Embryonic facial prominence (tissue), 1 donor: ENCODE measurements around the gene MED27.

ENCODE experiments used
- DNase-seq: peaks from one replicate; pipeline ENCODE4 v3.0.0-alpha.2; 2016; ENCODE audit errors: extremely low spot score

MED27 gene

DNA sequence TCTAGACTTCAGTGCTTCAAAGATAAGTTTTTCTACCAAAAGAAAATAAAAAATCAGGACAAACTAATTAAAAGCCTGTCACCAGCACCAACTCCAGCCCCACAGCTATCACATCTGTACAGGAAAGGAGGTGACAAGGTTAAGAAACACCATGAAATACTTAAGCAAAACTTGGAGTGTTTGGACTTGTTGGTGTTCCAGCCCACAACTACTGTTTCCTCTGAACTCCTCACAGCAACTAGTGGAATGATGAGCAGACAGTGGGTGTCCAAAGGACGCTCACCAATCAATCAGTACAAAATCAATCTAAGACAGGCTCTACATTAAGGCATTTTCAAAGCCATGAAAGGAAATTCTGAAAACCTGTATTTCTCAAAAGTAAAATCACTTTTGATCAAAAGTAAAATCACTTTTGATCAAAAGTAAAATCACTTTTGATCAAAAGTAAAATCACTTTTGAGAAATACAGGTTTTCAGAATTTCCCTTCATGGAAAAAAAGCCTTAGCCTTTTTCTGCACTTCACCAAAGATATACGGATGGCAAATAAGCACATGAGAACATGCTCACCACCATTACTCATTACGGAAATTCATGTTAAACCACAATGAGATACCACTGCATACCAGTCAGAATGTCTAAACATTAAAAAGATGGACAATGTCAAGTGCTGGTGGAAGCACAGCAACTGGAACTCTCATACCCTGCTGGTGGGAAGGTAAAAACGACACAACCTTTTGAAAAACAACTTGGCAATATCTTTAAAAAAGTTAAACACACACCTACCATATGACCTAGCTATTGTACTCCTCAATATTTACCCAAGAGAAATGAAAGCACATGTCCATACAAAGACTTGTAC is 79.7 kb downstream of the MED27 start:
- no peak for DNase-seq

DNA sequence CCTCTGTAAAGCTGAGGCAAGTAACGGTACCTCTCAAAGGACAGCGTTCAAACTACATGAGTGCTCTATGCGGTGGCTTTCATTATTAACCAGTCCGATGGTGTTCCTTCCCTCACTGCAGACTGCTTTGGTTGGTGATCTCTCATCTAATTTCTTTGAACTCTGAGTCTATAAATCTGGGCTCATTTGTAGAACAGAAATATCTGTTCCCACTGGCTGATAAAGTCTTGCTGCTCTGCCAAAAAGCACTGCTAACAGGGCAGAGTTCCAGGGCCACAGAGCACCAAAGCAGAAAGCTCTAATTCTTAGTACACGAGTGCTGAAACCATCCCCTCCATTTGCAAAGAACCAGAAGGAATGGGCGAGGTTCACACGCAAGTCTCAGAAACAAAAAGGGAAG is 81.9 kb downstream of the MED27 start:
- no peak for DNase-seq

DNA sequence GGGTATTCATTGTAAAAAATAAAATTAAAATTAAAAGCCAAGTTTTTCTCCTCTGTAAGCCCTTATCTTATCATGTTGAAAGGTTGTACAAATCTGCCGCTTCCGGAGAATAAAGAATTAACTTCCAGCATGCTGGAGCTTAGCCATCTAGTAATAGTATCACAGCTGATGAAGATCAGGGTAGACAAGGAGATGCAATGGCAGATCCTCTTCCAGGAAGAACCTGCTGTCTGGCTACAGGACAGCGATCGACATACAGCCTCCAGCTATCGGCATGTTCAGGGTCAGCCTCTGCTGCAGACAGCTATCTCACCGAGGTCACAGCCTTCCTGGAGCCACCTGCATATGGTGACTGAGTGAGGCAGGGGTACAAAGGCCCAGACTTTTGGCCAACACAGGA is 82.6 kb downstream of the MED27 start:
- DNase-seq = no peak

DNA sequence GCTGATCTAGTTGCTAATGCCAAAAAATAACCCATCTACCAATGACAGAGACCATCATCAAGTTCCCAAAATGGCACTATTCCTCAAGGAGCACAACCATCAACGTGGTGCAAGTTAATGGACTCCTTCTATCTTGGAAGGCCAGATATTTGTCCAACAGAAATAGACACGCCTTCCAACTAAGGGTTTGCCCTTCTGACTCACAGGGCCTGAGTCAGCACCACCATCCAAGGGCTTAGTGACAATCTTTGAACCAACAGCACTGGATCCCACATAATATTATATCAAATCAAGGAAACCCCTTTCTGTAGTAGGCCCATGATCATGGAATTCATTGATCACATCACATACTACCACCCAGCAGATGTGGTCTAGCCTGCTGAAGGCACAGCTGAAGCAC is 84.3 kb downstream of the MED27 start:
- no peak for DNase-seq

GRCh38 chr9:131994364-131995125 is 85.1 kb downstream of the MED27 start:
- DNase-seq = no peak

- no peak for DNase-seq
Measured at GRCh38 chr9:131992906-131993657, 86.6 kb downstream of the MED27 start.

DNA sequence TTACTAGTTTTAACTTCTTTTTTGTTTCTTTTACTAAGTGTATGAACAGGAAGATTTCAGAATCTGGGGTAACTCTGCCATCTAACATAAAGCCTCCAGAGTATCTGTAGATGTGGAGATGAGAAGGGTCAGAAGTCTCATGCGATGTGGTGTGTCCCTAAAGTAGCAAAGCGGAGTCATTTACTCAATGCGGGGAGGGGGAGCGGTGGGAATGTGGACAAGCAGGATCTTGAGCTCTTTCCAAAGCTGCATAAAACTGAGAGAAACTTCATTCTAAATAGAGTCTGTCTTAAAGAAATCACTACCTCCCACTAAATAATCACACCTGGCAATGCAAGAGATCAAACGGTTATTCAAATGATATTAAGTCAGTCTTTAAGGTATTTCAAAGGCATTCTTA is 92.4 kb downstream of the MED27 start:
- DNase-seq = no peak

DNA sequence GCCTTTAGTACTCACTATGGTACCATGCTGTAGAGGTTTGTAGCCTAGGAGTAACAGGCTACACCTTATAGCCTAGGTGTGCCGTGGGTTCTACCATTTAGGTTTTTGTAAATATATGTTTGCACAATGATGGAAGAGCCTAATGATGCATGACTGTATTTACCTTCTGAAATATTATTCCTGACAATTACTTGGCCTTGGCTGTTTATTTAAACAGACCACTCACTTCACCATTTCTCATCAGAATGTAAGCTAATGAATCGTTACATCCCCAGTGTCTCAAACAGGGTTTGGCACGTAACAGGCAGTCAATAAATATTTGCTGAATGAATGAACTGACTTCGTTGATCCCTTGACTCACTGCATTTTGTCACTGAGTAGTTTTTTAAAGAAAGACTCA is 93.1 kb downstream of the MED27 start:
- DNase-seq = no peak

- DNase-seq = no peak
Measured at GRCh38 chr9:131986089-131986488, 93.6 kb downstream of the MED27 start.

- no peak for DNase-seq
Measured at GRCh38 chr9:131984564-131984963, 95.1 kb downstream of the MED27 start.

DNA sequence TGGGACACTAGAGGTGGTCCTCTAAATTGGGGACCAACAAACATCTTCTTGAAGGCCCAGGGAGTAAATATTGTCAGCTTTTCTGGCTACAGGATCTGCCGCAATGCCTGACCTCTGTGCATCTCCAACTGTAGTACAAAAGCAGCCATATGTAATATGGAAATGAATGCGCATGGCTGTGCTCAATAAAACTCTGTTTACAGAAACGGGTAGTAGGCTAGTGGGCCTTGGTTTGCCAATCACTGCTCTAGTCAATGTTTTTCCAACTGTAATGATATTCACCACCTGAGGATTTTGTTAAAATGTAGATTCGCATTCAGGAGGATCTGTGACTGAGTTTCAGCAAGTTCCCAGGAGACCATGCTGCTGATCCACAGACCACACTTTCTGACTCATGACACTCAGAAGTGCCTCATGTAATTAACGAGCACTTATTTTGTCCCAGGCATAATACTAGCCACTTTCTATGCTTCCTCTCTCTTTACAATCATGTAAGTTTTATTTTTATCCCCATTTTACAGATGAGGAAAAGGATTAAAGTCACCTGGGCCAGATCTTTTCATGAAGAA is 96.9 kb downstream of the MED27 start:
- no peak for DNase-seq

- no peak for DNase-seq
Measured at GRCh38 chr9:131982102-131982501, 97.6 kb downstream of the MED27 start.

GRCh38 chr9:131981116-131981776 is 98.4 kb downstream of the MED27 start:
- DNase-seq = no peak

- DNase-seq = no peak
Measured at GRCh38 chr9:131980267-131981016, 99.2 kb downstream of the MED27 start.

- DNase-seq = no peak
Measured at GRCh38 chr9:131977109-131977838, 102.4 kb downstream of the MED27 start.

GRCh38 chr9:131976157-131977108 is 103.2 kb downstream of the MED27 start:
- no peak for DNase-seq

- no peak for DNase-seq
Measured at GRCh38 chr9:131972889-131973288, 106.8 kb downstream of the MED27 start.

DNA sequence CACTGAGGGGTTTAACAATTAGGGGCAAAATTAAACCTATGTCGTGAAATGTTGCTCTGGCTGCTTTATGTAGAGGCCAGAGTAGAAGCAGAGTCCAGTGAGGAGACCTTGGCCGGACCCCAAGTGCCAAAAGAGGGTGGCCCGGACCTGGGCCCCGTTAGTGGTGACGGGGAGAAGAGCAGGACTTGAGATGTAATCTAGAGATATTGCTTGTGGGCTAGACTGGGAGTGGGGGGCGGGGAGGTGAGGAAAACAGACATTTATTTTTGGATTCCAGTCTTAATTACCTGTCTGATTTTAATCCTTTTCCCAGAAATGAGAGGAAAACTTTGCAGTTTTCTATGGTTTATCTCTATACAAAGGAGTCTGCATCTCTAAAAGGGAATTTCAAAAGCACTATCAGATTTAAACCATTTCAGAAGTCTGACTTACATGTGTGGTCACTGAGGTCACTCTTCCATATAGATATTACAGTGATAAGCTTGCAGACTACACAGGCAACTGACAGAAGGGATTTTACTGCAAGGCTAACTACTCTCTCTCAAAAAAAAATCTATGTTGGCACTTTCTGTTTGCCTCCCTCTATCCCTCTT is 108.1 kb downstream of the MED27 start:
- DNase-seq = no peak
